GM19467 (cell line): ENCODE data around the gene NKAIN2.
"Not testable (repeated sequence)": the region's sequence is repeated elsewhere in the genome, so short reads cannot be mapped to it uniquely, and the experiment has no call there.

Experiments used
- ATAC-seq: cut with Tn5 transposase; IDR thresholded peaks from one replicate; pipeline ENCODE4 v1.9.1; 2021; ENCODE audit warnings: mild to moderate bottlenecking, moderate library complexity; ENCODE audit not compliant: unreplicated experiment

Gene NKAIN2

DNA sequence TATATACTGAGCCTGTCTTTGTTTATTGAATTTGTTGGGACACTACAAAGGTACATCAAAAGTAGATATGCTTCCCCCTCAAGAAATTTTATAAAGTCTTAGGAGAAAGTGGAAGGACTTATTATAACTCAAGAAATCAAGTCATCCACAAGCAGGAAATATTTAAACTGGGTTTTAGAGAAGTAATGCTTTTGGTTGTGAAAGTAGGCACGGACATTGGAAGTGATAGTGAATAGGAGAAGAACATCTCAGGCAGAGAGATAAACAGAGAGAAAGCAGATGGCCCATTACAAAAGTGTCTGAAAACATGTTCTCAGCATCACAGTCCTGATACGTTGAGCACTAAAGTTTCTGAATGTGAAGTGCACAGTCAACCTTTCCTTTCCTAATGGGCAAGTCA lies 742.9 kb downstream of the NKAIN2 start:
- ATAC-seq, result no peak

DNA sequence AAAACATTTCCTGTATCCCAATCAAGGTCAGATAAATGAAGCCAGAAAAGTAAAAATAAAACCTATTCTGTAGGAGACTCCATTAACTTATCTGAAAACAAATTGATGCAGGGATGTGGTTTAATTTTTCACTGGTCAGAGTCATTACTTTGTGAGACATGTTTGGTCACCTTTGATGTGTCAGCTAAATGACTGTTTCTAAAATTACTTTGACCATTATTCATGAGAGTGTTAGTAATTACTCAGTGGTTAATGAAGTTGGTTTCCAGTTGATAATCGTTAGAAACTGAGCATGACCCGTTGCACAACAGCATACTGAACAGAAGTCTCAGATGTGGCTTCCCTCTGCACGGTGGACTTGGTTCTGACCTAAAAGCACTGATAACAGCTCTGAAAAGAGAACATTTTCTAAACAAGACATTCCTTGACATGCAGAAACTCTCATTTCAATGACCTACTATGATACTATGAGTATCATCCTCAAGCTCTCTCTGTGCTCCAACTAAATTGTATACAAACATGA lies 748.1 kb downstream of the NKAIN2 start:
- ATAC-seq, result no peak

DNA sequence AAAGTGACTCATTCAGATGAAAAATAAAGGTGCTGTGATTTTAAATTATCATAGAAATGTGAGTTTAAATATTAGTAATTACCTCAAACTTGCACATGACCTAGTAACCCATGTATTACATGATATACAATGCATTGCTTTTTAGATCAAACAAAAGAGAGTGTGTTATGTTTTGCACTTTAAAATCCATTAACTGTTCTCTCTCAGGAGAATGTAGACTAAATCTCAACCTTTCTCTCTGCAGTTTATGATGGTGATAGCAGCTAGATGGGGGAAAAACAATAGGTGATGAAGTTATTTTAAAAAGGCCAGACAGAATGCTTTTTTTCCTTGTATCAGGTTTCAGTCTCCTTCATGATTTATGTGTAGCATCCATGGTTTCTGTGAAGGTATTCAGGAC lies 754.2 kb downstream of the NKAIN2 start:
- ATAC-seq, result no peak

GRCh38 chr6:124560078-124560477 lies 756.4 kb downstream of the NKAIN2 start:
- ATAC-seq, result not testable (repeated sequence)

DNA sequence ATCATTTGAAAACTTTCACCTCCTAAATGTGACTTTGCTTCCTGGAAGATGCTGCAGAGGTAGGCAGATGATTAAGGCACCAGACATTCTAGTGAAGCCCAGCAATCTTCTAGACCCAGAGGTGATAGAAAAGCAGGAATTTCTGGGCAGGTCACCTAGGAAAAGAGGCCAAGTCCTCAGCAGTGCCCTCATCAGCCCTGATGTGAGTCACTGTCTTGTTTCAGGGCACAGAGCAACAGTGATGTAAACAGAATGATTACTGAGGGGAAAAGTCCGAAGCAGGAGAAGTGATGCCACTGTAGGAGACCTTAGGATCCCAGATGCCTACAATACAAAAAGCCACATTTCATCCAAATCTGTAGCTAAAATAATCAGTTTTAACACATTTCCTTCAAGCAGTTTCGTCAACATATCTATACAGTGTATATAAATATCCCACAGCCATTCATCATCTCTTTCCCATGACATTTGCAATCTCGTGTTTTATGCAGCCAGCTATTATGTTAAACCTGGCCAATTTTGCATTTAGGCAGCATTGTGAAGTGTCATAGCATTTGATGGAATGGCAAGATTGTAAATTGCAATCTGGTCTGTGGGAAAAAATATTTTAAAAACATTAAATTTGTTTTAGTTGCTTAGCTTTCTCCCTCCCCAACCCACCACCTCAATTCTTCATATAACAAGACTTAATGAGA lies 757.4 kb downstream of the NKAIN2 start:
- ATAC-seq, result no peak

DNA sequence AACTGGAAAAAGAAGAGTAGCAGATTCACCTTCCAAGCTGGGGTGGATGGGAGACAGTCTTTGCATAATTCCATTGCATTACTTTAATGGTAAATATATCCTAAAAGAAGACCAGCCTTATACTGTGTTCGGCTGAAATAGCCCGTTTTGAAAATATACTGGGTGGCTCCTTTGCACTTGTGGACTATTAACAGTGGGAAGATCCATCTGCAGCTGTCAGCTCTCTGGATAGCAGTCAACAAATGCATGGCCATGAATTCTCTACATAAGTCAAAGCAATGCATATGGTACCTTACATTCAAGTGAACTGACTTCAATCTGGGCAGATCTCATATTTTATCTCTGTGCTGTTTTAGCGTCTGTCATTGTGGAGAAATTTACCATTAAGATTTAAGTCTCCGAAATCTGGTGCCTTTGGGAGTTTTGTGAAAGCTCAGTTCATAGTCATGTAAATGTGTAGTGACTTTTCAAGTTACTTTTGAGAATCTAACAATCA lies 758.0 kb downstream of the NKAIN2 start:
- no peak for ATAC-seq

DNA sequence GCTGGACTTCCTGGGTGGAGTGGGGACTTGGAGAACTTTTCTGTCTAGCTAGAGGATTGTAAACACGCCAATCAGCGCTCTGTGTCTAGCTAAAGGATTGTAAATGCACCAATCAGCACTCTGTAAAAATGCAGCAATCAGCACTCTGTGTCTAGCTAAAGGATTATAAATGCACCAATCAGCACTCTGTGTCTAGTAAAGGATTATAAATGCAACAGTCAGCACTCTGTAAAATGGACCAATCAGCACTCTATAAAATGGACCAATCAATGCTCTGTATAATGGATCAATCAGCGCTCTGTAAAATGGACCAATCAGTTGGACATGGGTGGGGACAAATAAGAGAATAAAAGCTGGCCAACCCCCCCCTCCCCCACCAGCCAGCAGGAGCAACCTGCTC lies 760.5 kb downstream of the NKAIN2 start:
- not testable (repeated sequence) for ATAC-seq

GRCh38 chr6:124567401-124567800 lies 763.7 kb downstream of the NKAIN2 start:
- no peak for ATAC-seq

DNA sequence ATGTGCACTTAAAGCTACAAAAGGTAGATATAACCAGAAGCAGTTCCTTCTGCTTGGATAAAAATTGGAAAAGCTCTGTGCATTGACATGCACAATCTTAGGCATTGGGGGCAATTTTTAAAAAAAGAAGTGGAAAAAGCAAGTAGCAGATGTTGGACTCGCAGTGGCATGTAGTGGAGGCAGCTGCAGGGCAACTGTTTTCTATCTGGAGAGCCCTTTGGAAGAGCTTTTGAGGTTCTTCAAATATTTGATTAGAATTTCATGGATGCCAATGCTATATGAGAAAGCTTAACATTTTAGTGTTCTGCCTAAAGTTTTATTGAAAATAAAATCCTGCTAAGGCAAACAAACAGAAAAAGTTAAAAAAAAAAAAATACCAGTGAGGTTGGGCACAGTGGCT lies 770.3 kb downstream of the NKAIN2 start:
- ATAC-seq, result no peak

GRCh38 chr6:124577734-124578281 lies 774.1 kb downstream of the NKAIN2 start:
- ATAC-seq, result no peak

GRCh38 chr6:124590001-124590400 lies 786.3 kb downstream of the NKAIN2 start:
- no peak for ATAC-seq

- ATAC-seq, result no peak
Measured at GRCh38 chr6:124599656-124600055, 796.0 kb downstream of the NKAIN2 start.

GRCh38 chr6:124604719-124605118 lies 801.1 kb downstream of the NKAIN2 start:
- no peak for ATAC-seq

- ATAC-seq, result no peak
Measured at GRCh38 chr6:124607119-124607627, 803.5 kb downstream of the NKAIN2 start.

DNA sequence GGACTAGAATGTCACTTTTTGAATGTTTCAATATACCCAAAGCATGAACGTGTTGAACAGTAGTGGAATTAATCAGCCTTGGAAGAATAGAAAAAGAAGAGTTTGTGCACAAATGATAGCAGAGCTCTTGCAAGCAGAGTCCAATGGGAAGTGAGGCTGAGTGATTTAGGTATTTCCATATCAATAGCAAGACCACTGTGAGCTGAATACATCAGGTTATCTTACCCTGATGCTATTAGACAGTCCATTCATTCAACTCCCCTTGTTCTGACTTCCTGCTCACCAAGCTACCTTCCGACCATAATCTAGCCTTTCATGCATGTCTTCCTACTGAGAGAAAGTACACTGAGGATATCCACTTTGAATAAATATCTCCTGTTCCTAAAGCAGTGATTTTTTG lies 809.4 kb downstream of the NKAIN2 start:
- no peak for ATAC-seq

- no peak for ATAC-seq
Measured at GRCh38 chr6:124622351-124622750, 818.7 kb downstream of the NKAIN2 start.

DNA sequence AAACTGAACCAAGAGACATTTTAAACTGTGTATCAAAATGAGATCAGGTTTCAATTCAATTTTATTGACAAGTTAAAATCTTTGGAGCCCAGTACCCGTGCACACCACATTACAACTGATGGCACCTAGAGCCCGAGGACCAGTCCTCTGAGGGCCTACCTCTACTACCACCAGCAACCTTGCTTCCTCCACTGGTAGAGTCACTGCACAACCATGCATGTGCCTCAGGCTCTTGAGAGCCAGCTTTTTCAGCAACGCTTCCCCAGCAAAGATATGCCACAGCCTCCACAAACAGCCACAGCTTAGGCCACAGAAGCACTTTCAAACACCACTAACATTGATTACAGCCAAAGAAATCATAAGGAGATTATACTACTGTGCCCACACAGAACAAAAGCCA lies 830.0 kb downstream of the NKAIN2 start:
- ATAC-seq, result no peak

DNA sequence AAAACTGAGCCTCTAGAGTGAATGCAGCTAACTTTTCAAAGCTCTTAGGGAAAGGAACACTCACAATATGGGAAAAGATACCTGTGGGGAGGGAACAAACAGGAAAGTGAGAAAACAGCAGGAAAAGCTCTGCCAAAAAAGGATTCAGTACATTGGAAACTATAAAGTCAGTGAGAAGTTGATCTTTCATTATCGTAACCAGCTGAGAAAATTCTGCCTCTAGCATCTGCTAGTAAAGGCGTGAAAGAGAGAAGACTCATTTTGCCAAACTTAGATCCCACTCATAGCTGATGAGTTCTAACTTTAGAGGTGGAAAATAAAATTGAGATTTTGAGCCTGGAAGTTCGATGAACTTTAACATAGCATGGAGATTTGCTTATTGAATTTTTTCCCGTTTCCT lies 836.8 kb downstream of the NKAIN2 start:
- no peak for ATAC-seq

- ATAC-seq, result no peak
Measured at GRCh38 chr6:124655866-124656265, 852.2 kb downstream of the NKAIN2 start.

- no peak for ATAC-seq
Measured at GRCh38 chr6:124658053-124658452, 854.4 kb downstream of the NKAIN2 start.

DNA sequence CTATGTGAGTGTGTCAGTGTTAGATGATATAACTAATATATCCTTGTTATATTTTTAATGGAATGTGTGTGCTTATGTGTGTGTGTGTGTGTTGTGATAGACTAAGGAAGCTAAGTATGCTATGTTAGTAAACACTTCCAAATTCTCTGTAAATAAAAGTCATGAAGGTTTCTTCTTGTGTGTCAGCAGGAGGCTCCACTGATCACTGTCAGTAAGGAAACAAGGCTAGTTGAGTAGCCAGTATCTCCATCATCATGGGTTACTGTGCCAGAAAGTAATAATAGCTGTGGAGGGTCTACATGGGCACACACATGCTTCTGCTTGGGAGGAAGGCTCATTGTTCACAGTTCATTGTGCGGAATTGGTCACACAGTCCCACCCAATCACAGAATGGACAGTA lies 855.8 kb downstream of the NKAIN2 start:
- ATAC-seq, result no peak

GRCh38 chr6:124660185-124660584 lies 856.5 kb downstream of the NKAIN2 start:
- no peak for ATAC-seq
